ENCODE measurements around the gene FARS2. TPM values are rescaled to one million over a fixed set of nuclear protein-coding genes. Genes with fewer than 3 reads are reported as not detected.

FARS2 gene
- polyA plus RNA-seq, 1 donor from 2014 or later = 11.9 TPM

- no peak overlapping the region for H3K9ac ChIP-seq (ENCODE audit: low read length)
- TF ChIP-seq REST (IDR thresholded peaks at IDR 0.05; ENCODE audit: borderline replicate concordance) (no peak), RAD21 (conservative IDR thresholded peaks at IDR 0.05) (no peak), EZH2 (IDR thresholded peaks at IDR 0.05; ENCODE audit: borderline replicate concordance, insufficient read depth, low read length, poor library complexity, severe bottlenecking) (no peak), CTCF (IDR thresholded peaks at IDR 0.05; ENCODE audit: poor library complexity, severe bottlenecking) (no peak), TAF1 (IDR thresholded peaks at IDR 0.05; ENCODE audit: low read depth) (no peak), POLR2AphosphoS5 (IDR thresholded peaks at IDR 0.05) (no peak), MXI1 (conservative IDR thresholded peaks at IDR 0.05; ENCODE audit: poor library complexity, severe bottlenecking) (no peak)
- no peak overlapping the region for H3K4me2 ChIP-seq (ENCODE audit: low read length)
- no peaks in the 10 kb centered on the region for H3K9me2 ChIP-seq (ENCODE audit: insufficient read depth, low read length)
- no peaks in the 10 kb centered on the region for H3K36me3 ChIP-seq (ENCODE audit: insufficient read depth, low read length)
- no peak overlapping the region for H2AFZ ChIP-seq (ENCODE audit: low read depth, low read length)
- H4K20me1 ChIP-seq (ENCODE audit: insufficient read depth) = no peaks in the 10 kb centered on the region
- H3K4me3 ChIP-seq (ENCODE audit: low read length) = no peak overlapping the region
- H3F3A ChIP-seq (ENCODE audit: insufficient read depth, low read length, poor library complexity, severe bottlenecking) = no peaks in the 10 kb centered on the region
- H3K79me2 ChIP-seq (replicated peaks; ENCODE audit: insufficient read depth, low read length) = no peaks in the 10 kb centered on the region
- H3K27ac ChIP-seq (ENCODE audit: low read length) = no peak overlapping the region
- no peaks in the 10 kb centered on the region for H3K9me3 ChIP-seq (ENCODE audit: low read length)
- no peaks in the 10 kb centered on the region for H3K27me3 ChIP-seq (ENCODE audit: insufficient read depth, low read depth, low read length)
These were observed 12.8 kb upstream of the FARS2 start for GRCh38 chr6:5248302-5249098.

GRCh38 chr6:5249451-5250122 lies 11.7 kb upstream of the FARS2 start:
- H3K27ac ChIP-seq (ENCODE audit: low read length) = no peak overlapping the region
- H4K20me1 ChIP-seq (ENCODE audit: insufficient read depth) = no peaks in the 10 kb centered on the region
- H3K27me3 ChIP-seq (ENCODE audit: insufficient read depth, low read depth, low read length) = no peaks in the 10 kb centered on the region
- H2AFZ ChIP-seq (ENCODE audit: low read depth, low read length) = no peak overlapping the region
- no peak overlapping the region for H3K4me2 ChIP-seq (ENCODE audit: low read length)
- H3K9me3 ChIP-seq (ENCODE audit: low read length) = no peaks in the 10 kb centered on the region
- H3K9ac ChIP-seq (ENCODE audit: low read length) = no peak overlapping the region
- TF ChIP-seq EP300 (conservative IDR thresholded peaks at IDR 0.05; ENCODE audit: poor library complexity, severe bottlenecking) (no peak), SMC3 (conservative IDR thresholded peaks at IDR 0.05; ENCODE audit: poor library complexity) (no peak), TAF1 (IDR thresholded peaks at IDR 0.05; ENCODE audit: low read depth) (no peak), CTCF (IDR thresholded peaks at IDR 0.05; ENCODE audit: poor library complexity, severe bottlenecking) (no peak), MXI1 (conservative IDR thresholded peaks at IDR 0.05; ENCODE audit: poor library complexity, severe bottlenecking) (no peak), REST (IDR thresholded peaks at IDR 0.05; ENCODE audit: borderline replicate concordance) (no peak), POLR2AphosphoS5 (IDR thresholded peaks at IDR 0.05) (no peak), EZH2 (IDR thresholded peaks at IDR 0.05; ENCODE audit: borderline replicate concordance, insufficient read depth, low read length, poor library complexity, severe bottlenecking) (no peak), RAD21 (conservative IDR thresholded peaks at IDR 0.05) (no peak)
- H3K36me3 ChIP-seq (ENCODE audit: insufficient read depth, low read length) = no peaks in the 10 kb centered on the region
- no peak overlapping the region for H3K4me3 ChIP-seq (ENCODE audit: low read length)
- H3F3A ChIP-seq (ENCODE audit: insufficient read depth, low read length, poor library complexity, severe bottlenecking) = no peaks in the 10 kb centered on the region
- no peaks in the 10 kb centered on the region for H3K79me2 ChIP-seq (replicated peaks; ENCODE audit: insufficient read depth, low read length)
- no peaks in the 10 kb centered on the region for H3K9me2 ChIP-seq (ENCODE audit: insufficient read depth, low read length)
